Dendritic cell treated with granulocyte-macrophage colony-stimulating factor and Interleukin-4, amounts not matched to agents 40 ng/mL and 50 ng/mL, for 4 days (primary cell): ENCODE measurements around the gene PPP4R4.

Experiments
- H3K27ac Mint-ChIP-seq: one replicate; pipeline ENCODE4 v1.8.0; 2022; ENCODE audit warnings: mild to moderate bottlenecking, mixed read lengths
- H3K27me3 Mint-ChIP-seq: one replicate; pipeline ENCODE4 v1.8.0; 2022; ENCODE audit warnings: mild to moderate bottlenecking, mixed read lengths
- H3K36me3 Mint-ChIP-seq: one replicate; pipeline ENCODE4 v1.8.0; 2022; ENCODE audit warnings: low read depth, mixed read lengths
- H3K4me1 Mint-ChIP-seq: one replicate; pipeline ENCODE4 v1.8.0; 2022; ENCODE audit warnings: low read depth, mixed read lengths
- H3K4me3 Mint-ChIP-seq: one replicate; pipeline ENCODE4 v1.8.0; 2022; ENCODE audit warnings: mild to moderate bottlenecking, moderate library complexity, mixed read lengths
- H3K9me3 Mint-ChIP-seq: one replicate; pipeline ENCODE4 v1.8.0; 2022; ENCODE audit warnings: mixed read lengths
- intact Hi-C: fragments of 100-400 bp; cut with micrococcal nuclease; formaldehyde crosslinking; loops from one replicate; pipeline ENCODE4 v1.15.0; 2022

Gene PPP4R4

GRCh38 chr14:94305620-94306019 is 131.5 kb downstream of the PPP4R4 start:
- intact Hi-C loops = no loop called here
- Mint-ChIP-seq H3K27ac (no peak overlapping the region), H3K36me3 (no peaks in the 10 kb centered on the region), H3K4me1 (no peaks in the 10 kb centered on the region), H3K9me3 (peaks cover 12% of the 10 kb centered on the region), H3K27me3 (no peaks in the 10 kb centered on the region), H3K4me3 (no peak overlapping the region)

- peaks cover 12% of the 10 kb centered on the region for H3K9me3 Mint-ChIP-seq
- H3K4me1 Mint-ChIP-seq = no peaks in the 10 kb centered on the region
- no peaks in the 10 kb centered on the region for H3K36me3 Mint-ChIP-seq
- H3K4me3 Mint-ChIP-seq = no peak overlapping the region
- H3K27me3 Mint-ChIP-seq = no peaks in the 10 kb centered on the region
- H3K27ac Mint-ChIP-seq = no peak overlapping the region
- intact Hi-C loops = no loop called here
These were observed 132.2 kb downstream of the PPP4R4 start for GRCh38 chr14:94306047-94306978.

- no peak overlapping the region for H3K4me3 Mint-ChIP-seq
- peaks cover 12% of the 10 kb centered on the region for H3K9me3 Mint-ChIP-seq
- H3K36me3 Mint-ChIP-seq = no peaks in the 10 kb centered on the region
- no peaks in the 10 kb centered on the region for H3K27me3 Mint-ChIP-seq
- H3K4me1 Mint-ChIP-seq = no peaks in the 10 kb centered on the region
- no peak overlapping the region for H3K27ac Mint-ChIP-seq
- intact Hi-C loops = no loop called here
These were observed 133.4 kb downstream of the PPP4R4 start for GRCh38 chr14:94307410-94307992.

- Mint-ChIP-seq H3K9me3 (peaks cover 12% of the 10 kb centered on the region), H3K27me3 (no peaks in the 10 kb centered on the region), H3K4me3 (no peak overlapping the region), H3K27ac (no peak overlapping the region), H3K36me3 (no peaks in the 10 kb centered on the region), H3K4me1 (no peaks in the 10 kb centered on the region)
- intact Hi-C loops = no loop called here
These were observed 135.6 kb downstream of the PPP4R4 start for GRCh38 chr14:94309721-94310120.

GRCh38 chr14:94310248-94310647 is 136.1 kb downstream of the PPP4R4 start:
- peaks cover 12% of the 10 kb centered on the region for H3K9me3 Mint-ChIP-seq
- no peaks in the 10 kb centered on the region for H3K4me1 Mint-ChIP-seq
- H3K27me3 Mint-ChIP-seq = no peaks in the 10 kb centered on the region
- H3K4me3 Mint-ChIP-seq = no peak overlapping the region
- intact Hi-C loops = no loop called here
- no peak overlapping the region for H3K27ac Mint-ChIP-seq
- H3K36me3 Mint-ChIP-seq = no peaks in the 10 kb centered on the region

- Mint-ChIP-seq H3K27ac (no peak overlapping the region), H3K4me1 (no peaks in the 10 kb centered on the region), H3K36me3 (no peaks in the 10 kb centered on the region), H3K27me3 (no peaks in the 10 kb centered on the region), H3K9me3 (peaks cover 6% of the 10 kb centered on the region), H3K4me3 (no peak overlapping the region)
- intact Hi-C loops = no loop called here
These were observed 138.5 kb downstream of the PPP4R4 start for GRCh38 chr14:94312481-94313246.

GRCh38 chr14:94313991-94314655 is 140.0 kb downstream of the PPP4R4 start:
- intact Hi-C loops = no loop called here
- no peaks in the 10 kb centered on the region for H3K27me3 Mint-ChIP-seq

GRCh38 chr14:94314890-94315289 is 140.8 kb downstream of the PPP4R4 start:
- Mint-ChIP-seq H3K27me3 (peaks cover 1% of the 10 kb centered on the region), H3K9me3 (no peaks in the 10 kb centered on the region), H3K4me3 (no peak overlapping the region), H3K4me1 (no peaks in the 10 kb centered on the region), H3K27ac (no peak overlapping the region), H3K36me3 (no peaks in the 10 kb centered on the region)
- intact Hi-C loops = no loop called here

More at GRCh38 chr14:94313991-94314655, 140.0 kb downstream of the PPP4R4 start:
- no peak overlapping the region for H3K4me3 Mint-ChIP-seq
- H3K4me1 Mint-ChIP-seq = no peaks in the 10 kb centered on the region
- H3K36me3 Mint-ChIP-seq = no peaks in the 10 kb centered on the region
- no peak overlapping the region for H3K27ac Mint-ChIP-seq
- H3K9me3 Mint-ChIP-seq = no peaks in the 10 kb centered on the region

- Mint-ChIP-seq H3K9me3 (no peaks in the 10 kb centered on the region), H3K4me1 (no peaks in the 10 kb centered on the region), H3K36me3 (no peaks in the 10 kb centered on the region), H3K27ac (no peak overlapping the region), H3K27me3 (peaks cover 1% of the 10 kb centered on the region), H3K4me3 (no peak overlapping the region)
- intact Hi-C loops = no loop called here
These were observed 142.6 kb downstream of the PPP4R4 start for GRCh38 chr14:94316692-94317091.

GRCh38 chr14:94317259-94317658 is 143.1 kb downstream of the PPP4R4 start:
- no peak overlapping the region for H3K4me3 Mint-ChIP-seq
- H3K27ac Mint-ChIP-seq = no peak overlapping the region
- intact Hi-C loops = no loop called here
- no peaks in the 10 kb centered on the region for H3K9me3 Mint-ChIP-seq
- no peaks in the 10 kb centered on the region for H3K36me3 Mint-ChIP-seq
- H3K4me1 Mint-ChIP-seq = no peaks in the 10 kb centered on the region
- peaks cover 1% of the 10 kb centered on the region for H3K27me3 Mint-ChIP-seq

- Mint-ChIP-seq H3K27me3 (peaks cover 7% of the 10 kb centered on the region), H3K4me1 (no peaks in the 10 kb centered on the region)
- intact Hi-C loops = no loop called here
These were observed 146.1 kb downstream of the PPP4R4 start for GRCh38 chr14:94320243-94320642.

GRCh38 chr14:94321421-94322271 is 147.5 kb downstream of the PPP4R4 start:
- intact Hi-C loops = no loop called here
- no peaks in the 10 kb centered on the region for H3K36me3 Mint-ChIP-seq
- peaks cover 7% of the 10 kb centered on the region for H3K27me3 Mint-ChIP-seq
- no peak overlapping the region for H3K27ac Mint-ChIP-seq
- H3K9me3 Mint-ChIP-seq = no peaks in the 10 kb centered on the region
- no peaks in the 10 kb centered on the region for H3K4me1 Mint-ChIP-seq
- no peak overlapping the region for H3K4me3 Mint-ChIP-seq

More at GRCh38 chr14:94320243-94320642, 146.1 kb downstream of the PPP4R4 start:
- H3K27ac Mint-ChIP-seq = no peak overlapping the region
- H3K4me3 Mint-ChIP-seq = no peak overlapping the region
- H3K36me3 Mint-ChIP-seq = no peaks in the 10 kb centered on the region
- no peaks in the 10 kb centered on the region for H3K9me3 Mint-ChIP-seq
